Pancreas (tissue), 10 donors: ENCODE measurements around the gene CAPN5. TPM values are rescaled to one million over a fixed set of nuclear protein-coding genes. Genes with fewer than 3 reads are reported as not detected.
"Not testable (repeated sequence)": the region's sequence is repeated elsewhere in the genome, so short reads cannot be mapped to it uniquely, and the experiment has no call there.

Experiments used
- ATAC-seq, 4 donors: fragments of 200-7000 bp; cut with Tn5 transposase; one replicate each; pipeline versions ENCODE4 v1.8.0 to v1.9.1; 2020; ENCODE audit warnings: mild to moderate bottlenecking in 4 of 4, moderate library complexity in 4 of 4
- DNase-seq, 6 donors: peaks; one replicate each; pipeline ENCODE4 v3.0.0-alpha.2; 2020
- FAIRE-seq: peaks from 2 replicates; lab custom pipeline; 2012; peaks lifted over from hg19 to GRCh38; lab: Jason Lieb, UNC
- H3K27ac ChIP-seq, 4 donors: fragments of 200-600 bp; sonication (generic); 1 replicate in 3 of 4; 2 replicates in 1 of 4; pipeline versions ENCODE4 v1.5.0 to v1.8.0; 2020
- H3K27me3 ChIP-seq, 4 donors: fragments of 200-600 bp; one replicate each; pipeline ENCODE4 v1.8.0; 2021
- H3K36me3 ChIP-seq, 3 donors: fragments of 200-600 bp; sonication (generic) in 1 of 3; one replicate each; pipeline versions ENCODE4 v1.5.0 to v1.8.0; 2020 to 2021
- H3K4me1 ChIP-seq, 3 donors: fragments of 200-600 bp; one replicate each; pipeline ENCODE4 v1.8.0; 2021
- H3K4me3 ChIP-seq, 4 donors: fragments of 200-600 bp; sonication (generic) in 2 of 4; one replicate each; pipeline versions ENCODE4 v1.5.0 to v1.8.0; 2020 to 2021
- H3K9me3 ChIP-seq, 4 donors: fragments of 200-600 bp; one replicate each; pipeline ENCODE4 v1.8.0; 2021
- CTCF ChIP-seq, 4 donors: fragments of 200-600 bp; sonication (generic) in 3 of 4; IDR thresholded peaks; one replicate each; pipeline versions ENCODE4 v1.5.0 to v1.8.0; 2021; ENCODE audit warnings: antibody characterized with exemption in 4 of 4
- WGBS, 2 donors: extraction: QIAGEN DNeasy Blood & Tissue Kit; methylation state at CpG; one replicate each; pipeline ENCODE4 v1.1.7; 2013; 5-methylcytosine and 5-hydroxymethylcytosine counted together
- intact Hi-C, 3 donors: fragments of 100-400 bp; cut with DNase I; formaldehyde crosslinking; loops; one replicate each; pipeline versions ENCODE4 v1.11.1 to v1.14.2; 2022
- polyA plus RNA-seq, 2 donors: library from polyadenylated mRNA; stranded (reverse); fragments of 200-250 nt; gene quantifications; one replicate each; pipeline ENCODE4 v1.2.3, GENCODE V29; 2013
- total RNA-seq, 6 donors: library from RNA; stranded (reverse); fragmentation: NEBNext Ultra II Directional in 4 of 6; extraction: Animal tissue kit (Norgen Biotek cat#: 25700) in 4 of 6; gene quantifications; one replicate each; pipeline versions ENCODE4 v1.2.1 to v1.2.4, GENCODE V29; 2021 to 2023
- donor health status: healthy with polysubstance abuse.
- donor health status: DM: no; HTN: no; CAD: no; lungs with moderate emphysema.
- donor health status: DM: no; HTN: no; CAD: no.
- donor health status: control.
- donor health status: control.
- donor health status: Bipolar disorder and iron deficiency.
- donor health status: DM: yes; HTN: yes; CAD: no.
- donor health status: DM: no; HTN: no; CAD: no.
- donor health status: DM: no; HTN: no; CAD: no.
- donor health status: DM: yes; HTN: yes; CAD: no.

Gene CAPN5
- total and polyA plus RNA-seq, 8 donors = 3.3 to 11.0 (median 6.1) TPM

GRCh38 chr11:77094841-77095365 lies 28.1 kb downstream of the CAPN5 start:
- intact Hi-C loops = loop anchor here in 1 of 3 donors (5.0 kb wide), 1 partner anchor 43 kb away; no protein-coding TSS in a partner anchor

GRCh38 chr11:77095551-77096490 lies 29.1 kb downstream of the CAPN5 start:
- ATAC-seq (peak; percentile 73 to 86 (median 80)), DNase-seq (peak; percentile 56 to 85 (median 64)), FAIRE-seq (no peak)
- H3K4me1 ChIP-seq = no peaks in the 10 kb centered on the region
- no peaks in the 10 kb centered on the region for H3K36me3 ChIP-seq
- intact Hi-C loops = no loop called here
- no peaks in the 10 kb centered on the region for H3K9me3 ChIP-seq
- no peaks in the 10 kb centered on the region for H3K27me3 ChIP-seq
- 82 to 83% methylated on average over 21 of the region's 21 CpGs for WGBS, 2 donors
- no peak overlapping the region for H3K4me3 ChIP-seq
- peak overlapping the region in 2 of 4 donors; percentile 12 to 22 for H3K27ac ChIP-seq
- TF ChIP-seq CTCF (IDR thresholded peaks at IDR 0.05) = no peak

More at GRCh38 chr11:77094841-77095365, 28.1 kb downstream of the CAPN5 start:
- 96 to 98% methylated on average over 6 to 7 of the region's 7 CpGs for WGBS, 2 donors
- peak in 3 of 6 donors; percentile 15 to 62 (median 46) for DNase-seq
- ATAC-seq = no peak
- no peaks in the 10 kb centered on the region for H3K4me1 ChIP-seq
- H3K36me3 ChIP-seq = no peaks in the 10 kb centered on the region
- no peaks in the 10 kb centered on the region for H3K27me3 ChIP-seq
- no peaks in the 10 kb centered on the region for H3K9me3 ChIP-seq
- TF ChIP-seq CTCF (IDR thresholded peaks at IDR 0.05) = no peak
- FAIRE-seq = no peak
- H3K4me3 ChIP-seq = no peak overlapping the region
- H3K27ac ChIP-seq = peak overlapping the region in 1 of 4 donors; percentile 22

- 91 to 92% methylated on average over 8 of the region's 8 CpGs for WGBS, 2 donors
- FAIRE-seq = no peak
- no peaks in the 10 kb centered on the region for H3K4me1 ChIP-seq
- no peak overlapping the region for H3K27ac ChIP-seq
- no peaks in the 10 kb centered on the region for H3K36me3 ChIP-seq
- no peaks in the 10 kb centered on the region for H3K9me3 ChIP-seq
- no peak overlapping the region for H3K4me3 ChIP-seq
- TF ChIP-seq CTCF (IDR thresholded peaks at IDR 0.05) = no peak
- ATAC-seq = no peak
- H3K27me3 ChIP-seq = no peaks in the 10 kb centered on the region
- DNase-seq = peak in 3 of 6 donors; percentile 14 to 45 (median 28)
- intact Hi-C loops = no loop called here
These were observed 29.8 kb downstream of the CAPN5 start for GRCh38 chr11:77096591-77097019.

- H3K27me3 ChIP-seq, H3K4me3 ChIP-seq, intact Hi-C loops, FAIRE-seq, H3K9me3 ChIP-seq, ATAC-seq, H3K36me3 ChIP-seq, DNase-seq, H3K27ac ChIP-seq, H3K4me1 ChIP-seq: not testable (repeated sequence)
- 87 to 88% methylated on average over 4 of the region's 4 CpGs for WGBS, 2 donors
These were observed 30.4 kb downstream of the CAPN5 start for GRCh38 chr11:77097180-77097579.

GRCh38 chr11:77100166-77101042 lies 33.6 kb downstream of the CAPN5 start:
- peak in 3 of 6 donors; percentile 10 to 46 (median 40) for DNase-seq
- Histone ChIP-seq H3K27ac (no peak overlapping the region), H3K4me3 (no peak overlapping the region), H3K9me3 (no peaks in the 10 kb centered on the region), H3K4me1 (no peaks in the 10 kb centered on the region), H3K27me3 (no peaks in the 10 kb centered on the region), H3K36me3 (no peaks in the 10 kb centered on the region)
- no peak for TF ChIP-seq CTCF (IDR thresholded peaks at IDR 0.05)
- no peak for ATAC-seq
- 90 to 94% methylated on average over 14 of the region's 14 CpGs for WGBS, 2 donors
- intact Hi-C loops = no loop called here
- FAIRE-seq = no peak
